ENCODE data around the gene SERPINA3.

DNA sequence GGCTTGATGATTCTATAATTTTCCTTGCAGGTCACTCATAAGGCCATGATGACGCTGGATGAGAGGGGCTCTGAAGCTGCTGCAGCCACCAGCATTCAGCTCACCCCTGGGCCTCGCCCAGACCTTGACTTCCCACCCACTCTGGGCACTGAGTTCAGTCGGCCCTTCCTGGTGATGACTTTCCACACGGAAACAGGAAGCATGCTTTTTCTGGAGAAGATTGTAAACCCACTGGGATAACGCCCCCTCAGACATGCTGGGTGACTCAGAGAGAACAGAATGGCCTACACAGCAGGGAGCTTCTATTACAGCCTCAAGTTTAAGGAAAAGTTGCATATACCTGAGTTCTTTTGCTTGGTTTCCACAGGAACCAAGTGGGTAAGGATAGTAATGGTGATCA is 34.3 kb downstream of the SERPINA3 start:
- TF ChIP-seq, protein P1, sequence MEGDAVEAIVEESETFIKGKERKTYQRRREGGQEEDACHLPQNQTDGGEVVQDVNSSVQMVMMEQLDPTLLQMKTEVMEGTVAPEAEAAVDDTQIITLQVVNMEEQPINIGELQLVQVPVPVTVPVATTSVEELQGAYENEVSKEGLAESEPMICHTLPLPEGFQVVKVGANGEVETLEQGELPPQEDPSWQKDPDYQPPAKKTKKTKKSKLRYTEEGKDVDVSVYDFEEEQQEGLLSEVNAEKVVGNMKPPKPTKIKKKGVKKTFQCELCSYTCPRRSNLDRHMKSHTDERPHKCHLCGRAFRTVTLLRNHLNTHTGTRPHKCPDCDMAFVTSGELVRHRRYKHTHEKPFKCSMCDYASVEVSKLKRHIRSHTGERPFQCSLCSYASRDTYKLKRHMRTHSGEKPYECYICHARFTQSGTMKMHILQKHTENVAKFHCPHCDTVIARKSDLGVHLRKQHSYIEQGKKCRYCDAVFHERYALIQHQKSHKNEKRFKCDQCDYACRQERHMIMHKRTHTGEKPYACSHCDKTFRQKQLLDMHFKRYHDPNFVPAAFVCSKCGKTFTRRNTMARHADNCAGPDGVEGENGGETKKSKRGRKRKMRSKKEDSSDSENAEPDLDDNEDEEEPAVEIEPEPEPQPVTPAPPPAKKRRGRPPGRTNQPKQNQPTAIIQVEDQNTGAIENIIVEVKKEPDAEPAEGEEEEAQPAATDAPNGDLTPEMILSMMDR (conservative IDR thresholded peaks at IDR 0.05): no peak
- TF ChIP-seq EZH2 (IDR thresholded peaks at IDR 0.05; ENCODE audit: low read depth): no peak
